ENCODE measurements around the gene MAPKAPK5.
"Not testable (repeated sequence)": the region's sequence is repeated elsewhere in the genome, so short reads cannot be mapped to it uniquely, and the experiment has no call there.

Gene MAPKAPK5, protein sequence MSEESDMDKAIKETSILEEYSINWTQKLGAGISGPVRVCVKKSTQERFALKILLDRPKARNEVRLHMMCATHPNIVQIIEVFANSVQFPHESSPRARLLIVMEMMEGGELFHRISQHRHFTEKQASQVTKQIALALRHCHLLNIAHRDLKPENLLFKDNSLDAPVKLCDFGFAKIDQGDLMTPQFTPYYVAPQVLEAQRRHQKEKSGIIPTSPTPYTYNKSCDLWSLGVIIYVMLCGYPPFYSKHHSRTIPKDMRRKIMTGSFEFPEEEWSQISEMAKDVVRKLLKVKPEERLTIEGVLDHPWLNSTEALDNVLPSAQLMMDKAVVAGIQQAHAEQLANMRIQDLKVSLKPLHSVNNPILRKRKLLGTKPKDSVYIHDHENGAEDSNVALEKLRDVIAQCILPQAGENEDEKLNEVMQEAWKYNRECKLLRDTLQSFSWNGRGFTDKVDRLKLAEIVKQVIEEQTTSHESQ

GRCh38 chr12:111841750-111842555 lies at the start of gene MAPKAPK5:
TSS of gene MAPKAPK5 (plus strand) at chr12:111842228. CDS start at chr12:111842734, 506 bp downstream.
- in situ Hi-C loops (cut with MboI; ENCODE audit: low sequenced_read_pairs): no loop called here

DNA sequence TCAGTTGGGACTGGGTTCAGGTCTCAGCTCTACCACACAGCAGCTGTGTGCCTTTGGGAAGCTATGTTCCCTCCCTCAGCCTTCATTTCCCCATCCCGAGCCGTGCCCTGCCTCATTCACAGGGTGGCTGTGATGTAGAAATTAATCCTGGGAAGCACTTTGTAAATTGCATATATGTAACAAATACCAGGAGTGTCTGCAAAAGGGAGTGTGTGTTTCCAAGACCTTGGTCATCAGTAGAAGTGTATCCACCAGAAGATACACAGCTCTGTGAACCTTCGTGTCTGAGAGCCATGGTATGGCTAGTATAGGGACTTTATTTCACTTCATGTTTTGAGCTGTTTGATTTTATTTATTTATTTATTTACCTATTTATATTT lies 49.2 kb upstream of the MAPKAPK5 start:
- in situ Hi-C loops (cut with MboI; ENCODE audit: low sequenced_read_pairs): loop anchor here (10.0 kb wide), 1 partner anchor 48 kb away; no protein-coding TSS in a partner anchor

DNA sequence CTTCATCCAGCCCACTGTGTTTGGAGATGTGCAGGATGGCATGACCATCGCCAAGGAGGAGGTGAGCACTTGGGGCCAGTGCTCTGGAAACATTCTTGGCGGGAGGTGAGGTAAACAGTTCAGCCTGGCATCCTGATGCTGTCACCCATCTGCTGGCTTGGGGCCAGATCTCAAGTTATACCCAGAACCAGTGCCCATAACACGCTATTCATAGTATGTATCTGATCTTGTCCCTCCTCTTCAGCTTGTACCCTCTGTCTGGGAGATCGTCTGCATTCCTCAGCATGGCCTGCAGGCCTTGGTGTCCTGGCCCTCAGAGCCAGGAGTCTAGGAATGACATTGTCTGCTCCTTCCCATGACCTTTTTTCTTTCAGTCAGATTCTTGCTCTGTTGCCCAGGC lies 43.8 kb upstream of the MAPKAPK5 start:
- in situ Hi-C loops (cut with MboI; ENCODE audit: low sequenced_read_pairs): loop anchor here (10.0 kb wide), 1 partner anchor 53 kb away; no protein-coding TSS in a partner anchor

GRCh38 chr12:111799758-111800157 lies 42.3 kb upstream of the MAPKAPK5 start:
- in situ Hi-C loops (cut with MboI; ENCODE audit: low sequenced_read_pairs): loop anchor here (10.0 kb wide), 1 partner anchor 55 kb away; no protein-coding TSS in a partner anchor

GRCh38 chr12:111803038-111803626 lies 38.9 kb upstream of the MAPKAPK5 start:
- in situ Hi-C loops (cut with MboI; ENCODE audit: low sequenced_read_pairs): no loop called here

- in situ Hi-C loops (cut with MboI; ENCODE audit: low sequenced_read_pairs): no loop called here
Measured at GRCh38 chr12:111803851-111804250, 38.2 kb upstream of the MAPKAPK5 start.

- in situ Hi-C loops (cut with MboI; ENCODE audit: low sequenced_read_pairs): no loop called here
Measured at GRCh38 chr12:111806304-111806703, 35.7 kb upstream of the MAPKAPK5 start.

GRCh38 chr12:111807232-111807631 lies 34.8 kb upstream of the MAPKAPK5 start:
- in situ Hi-C loops (cut with MboI; ENCODE audit: low sequenced_read_pairs): no loop called here

DNA sequence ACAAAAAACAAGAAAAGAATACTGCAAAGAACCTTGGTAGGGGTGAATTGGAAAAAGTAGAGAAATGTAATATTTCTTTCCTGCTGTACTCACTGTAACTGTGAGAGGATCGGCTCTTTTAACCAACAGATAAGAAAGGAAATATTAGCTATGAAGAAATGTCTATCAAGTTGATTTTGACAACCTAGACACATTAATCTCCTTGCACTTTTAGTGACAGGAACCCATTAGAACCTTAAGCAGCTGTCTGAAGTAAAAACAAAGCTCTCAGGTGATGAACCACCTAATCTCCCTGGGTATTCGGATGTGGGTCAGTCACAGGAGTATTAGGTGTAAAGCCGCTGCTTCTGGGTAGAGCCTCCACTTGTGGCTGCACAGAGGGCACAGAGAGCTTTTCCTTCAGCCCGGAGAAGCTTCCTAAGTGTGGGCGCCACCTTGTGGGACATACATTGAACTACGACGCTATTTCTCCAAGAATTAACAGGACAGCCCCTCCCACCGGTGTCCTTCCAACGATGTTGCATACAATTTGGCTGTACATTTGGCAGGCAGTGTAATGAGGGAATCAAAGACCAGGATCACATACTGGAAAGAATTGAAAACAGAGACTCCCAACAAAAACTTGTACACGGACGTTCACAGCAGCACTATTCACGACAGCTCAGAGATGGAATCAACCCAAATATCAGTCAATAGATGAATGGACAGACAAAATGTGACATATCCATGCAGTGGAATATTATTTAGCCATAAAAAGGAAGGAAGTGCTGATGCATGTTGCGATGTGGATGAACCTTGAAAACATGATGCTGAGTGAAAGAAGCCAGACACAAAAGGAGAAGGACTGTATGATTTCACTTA lies 28.9 kb upstream of the MAPKAPK5 start:
- in situ Hi-C loops (cut with MboI; ENCODE audit: low sequenced_read_pairs): no loop called here

DNA sequence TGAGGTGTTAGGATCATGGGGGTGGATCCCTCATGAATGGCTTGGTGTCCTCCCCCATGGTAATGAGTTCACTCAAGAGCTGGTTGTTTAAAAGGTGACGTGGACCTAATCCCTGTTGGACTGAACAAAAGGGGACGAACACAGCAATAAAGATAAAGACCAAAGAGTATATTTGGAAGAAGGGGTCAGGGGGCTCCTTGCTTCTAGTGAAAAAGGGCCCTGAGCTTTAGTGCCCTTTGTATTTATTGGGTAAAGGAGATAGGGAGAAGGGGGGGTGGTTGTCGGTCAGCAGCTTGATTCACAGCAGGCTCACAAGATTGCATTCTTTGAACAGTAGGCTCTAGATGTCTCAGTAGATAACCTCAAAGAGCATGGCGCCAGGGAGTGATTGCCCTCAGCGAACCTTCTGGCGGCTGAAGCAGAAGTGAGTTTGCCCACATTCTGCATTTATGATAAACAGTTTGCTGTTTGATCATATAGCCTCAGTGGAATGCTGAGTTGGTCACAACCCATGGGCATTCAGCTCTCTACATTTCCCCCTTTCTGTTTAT lies 25.9 kb upstream of the MAPKAPK5 start:
- in situ Hi-C loops (cut with MboI; ENCODE audit: low sequenced_read_pairs): no loop called here

GRCh38 chr12:111816898-111817297 lies 25.1 kb upstream of the MAPKAPK5 start:
- in situ Hi-C loops (cut with MboI; ENCODE audit: low sequenced_read_pairs): not testable (repeated sequence)

- in situ Hi-C loops (cut with MboI; ENCODE audit: low sequenced_read_pairs): no loop called here
Measured at GRCh38 chr12:111818340-111818739, 23.7 kb upstream of the MAPKAPK5 start.

- in situ Hi-C loops (cut with MboI; ENCODE audit: low sequenced_read_pairs): loop anchor here (10.0 kb wide), 1 partner anchor 565 kb away; the partner anchor contains the start of gene HECTD4
Measured at GRCh38 chr12:111819191-111820158, 22.6 kb upstream of the MAPKAPK5 start.

- in situ Hi-C loops (cut with MboI; ENCODE audit: low sequenced_read_pairs): loop anchor here (10.0 kb wide), 1 partner anchor 564 kb away; the partner anchor contains the start of gene HECTD4
Measured at GRCh38 chr12:111820828-111821227, 21.2 kb upstream of the MAPKAPK5 start.

DNA sequence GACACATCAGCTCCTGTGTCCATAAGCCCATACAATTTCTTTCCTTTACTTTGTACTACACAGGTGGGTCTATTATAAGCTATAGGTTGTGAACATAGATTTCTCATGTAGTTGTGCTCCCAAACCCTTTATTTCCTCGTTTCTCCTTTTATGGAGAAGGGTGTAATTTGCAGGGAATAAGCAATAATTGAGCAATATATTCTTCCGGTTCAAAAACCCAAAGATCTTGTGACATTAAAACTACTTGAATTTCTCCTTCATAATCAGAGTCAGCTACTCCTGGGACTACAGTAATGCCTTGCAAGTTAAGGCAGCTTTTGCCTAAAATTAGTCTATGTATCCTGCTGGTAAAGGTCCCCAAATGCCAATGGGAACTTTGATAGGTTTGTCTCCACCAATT lies 19.1 kb upstream of the MAPKAPK5 start:
- in situ Hi-C loops (cut with MboI; ENCODE audit: low sequenced_read_pairs): loop anchor here (10.0 kb wide), 1 partner anchor 562 kb away; the partner anchor contains the start of gene HECTD4

- in situ Hi-C loops (cut with MboI; ENCODE audit: low sequenced_read_pairs): loop anchor here (10.0 kb wide), 1 partner anchor 561 kb away; the partner anchor contains the start of gene HECTD4
Measured at GRCh38 chr12:111823891-111824290, 18.1 kb upstream of the MAPKAPK5 start.

- in situ Hi-C loops (cut with MboI; ENCODE audit: low sequenced_read_pairs): loop anchor here (10.0 kb wide), 1 partner anchor 560 kb away; the partner anchor contains the start of gene HECTD4
Measured at GRCh38 chr12:111824312-111824711, 17.7 kb upstream of the MAPKAPK5 start.

- in situ Hi-C loops (cut with MboI; ENCODE audit: low sequenced_read_pairs): loop anchor here (10.0 kb wide), 1 partner anchor 559 kb away; the partner anchor contains the start of gene HECTD4
Measured at GRCh38 chr12:111825509-111825908, 16.5 kb upstream of the MAPKAPK5 start.

Measured in HL-60/S4 treated with retinoic acid at 250 ng/mL for 4 days and 3 days (cell line).